HG03558 (cell line): ENCODE measurements around the gene NABP2.
A peak's percentile ranks its signal among the peaks of the same experiment; 100 is the strongest.
"Not testable (repeated sequence)": the region's sequence is repeated elsewhere in the genome, so short reads cannot be mapped to it uniquely, and the experiment has no call there.

Source experiments
- ATAC-seq: cut with Tn5 transposase; IDR thresholded peaks from one replicate; pipeline ENCODE4 v1.9.1; 2021; ENCODE audit warnings: moderate number of reproducible peaks; ENCODE audit not compliant: unreplicated experiment; ENCODE audit errors: extremely low read depth

The NABP2 gene

DNA sequence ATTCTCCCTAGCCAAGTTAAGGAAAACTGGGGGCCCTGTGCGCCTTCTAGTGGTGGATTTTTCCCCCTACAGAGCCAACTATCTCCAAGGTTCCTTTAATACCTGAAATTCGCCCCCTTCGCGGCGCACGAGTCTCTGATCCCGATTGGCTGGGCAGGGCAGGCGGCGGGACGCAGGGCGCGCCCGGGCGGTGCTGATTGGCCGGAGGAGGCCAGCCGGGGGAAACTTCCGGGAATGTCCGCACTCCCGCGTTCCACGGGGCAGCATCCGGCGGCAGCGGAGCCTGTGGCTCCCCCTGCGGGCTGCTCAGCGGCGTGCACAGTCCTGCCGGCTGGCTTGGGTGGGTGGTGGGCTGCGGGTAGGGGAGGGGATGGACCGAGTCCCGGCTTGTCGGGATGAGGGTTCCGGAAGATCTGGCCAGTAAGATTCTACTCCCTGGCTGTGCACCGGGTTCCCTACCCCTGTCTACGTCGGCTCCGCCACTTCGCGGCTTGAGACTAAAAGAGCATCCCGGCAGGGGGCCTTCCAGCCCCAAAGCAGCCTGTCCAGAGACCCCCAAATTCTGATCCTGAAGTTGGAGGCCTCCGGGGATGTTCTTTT, at the start of gene NABP2:
NABP2 (plus strand) TSS at position 241 of the 600 bp plus-strand sequence. CDS start 515 bp downstream, outside the sequence.
- peak; percentile 53 for ATAC-seq

GRCh38 chr12:56178347-56178746, 45.8 kb upstream of the NABP2 start:
- ATAC-seq: no peak

GRCh38 chr12:56186957-56187356, 37.2 kb upstream of the NABP2 start:
- no peak for ATAC-seq

- ATAC-seq: no peak
Observed at GRCh38 chr12:56188131-56188777, 35.9 kb upstream of the NABP2 start.

DNA sequence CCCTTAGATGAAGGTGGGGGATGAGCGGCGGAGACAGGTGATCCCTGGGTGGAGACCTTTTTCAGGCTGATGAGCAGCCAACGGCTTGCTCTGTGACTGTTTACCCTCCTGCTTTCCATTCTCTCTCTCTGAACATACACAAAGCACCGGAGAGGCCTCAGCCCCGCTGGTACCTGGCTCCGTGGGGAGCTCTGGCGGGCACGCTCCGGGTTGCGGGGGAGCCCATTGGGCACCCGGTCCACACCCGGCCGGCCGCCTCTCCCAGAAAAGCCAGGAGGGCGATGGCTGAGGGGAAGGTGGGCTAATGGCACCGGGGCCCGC, 35.4 kb upstream of the NABP2 start:
- ATAC-seq: no peak

GRCh38 chr12:56189099-56189917, 34.8 kb upstream of the NABP2 start, which contains the start of gene SMARCC2:
SMARCC2 (minus strand) TSS chr12:56189483; CDS start chr12:56189461, 22 bp downstream.
- no peak for ATAC-seq

DNA sequence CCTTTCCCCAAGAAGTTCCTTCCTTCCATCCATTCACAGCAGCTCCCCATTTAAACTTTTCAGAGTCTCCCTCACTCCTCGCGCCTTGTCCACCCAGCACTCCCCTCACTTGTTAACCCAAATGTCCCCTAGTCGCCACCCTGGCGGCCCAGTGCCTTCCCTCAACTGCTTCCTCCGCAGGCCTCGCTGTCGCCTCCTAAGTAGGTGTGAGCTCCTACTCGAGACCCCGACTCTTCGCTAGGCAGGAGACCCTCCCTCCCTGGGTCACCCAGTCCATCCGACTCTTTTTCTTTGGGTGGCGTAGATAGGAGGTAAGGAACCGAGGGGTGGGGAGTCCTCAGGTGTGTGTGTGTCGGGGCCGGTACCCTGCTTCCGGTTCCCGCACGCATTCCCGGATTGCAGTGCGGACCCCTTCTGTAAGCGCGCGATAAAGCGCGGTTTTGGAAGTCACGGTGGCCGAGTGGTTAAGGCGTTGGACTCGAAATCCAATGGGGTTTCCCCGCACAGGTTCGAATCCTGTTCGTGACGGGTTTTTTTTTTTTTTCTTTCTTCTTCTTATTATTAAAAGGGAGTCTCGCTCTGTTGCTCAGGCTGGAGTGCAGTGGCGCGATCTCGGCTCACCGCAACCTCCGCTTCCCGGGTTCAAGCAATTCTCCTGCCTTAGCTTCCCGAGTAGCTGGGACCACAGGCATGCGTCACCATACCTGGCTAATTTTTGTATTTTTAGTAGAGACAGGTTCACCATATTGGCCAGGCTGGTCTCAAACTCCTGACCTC, 34.0 kb upstream of the NABP2 start:
- no peak for ATAC-seq

- no peak for ATAC-seq
Observed at GRCh38 chr12:56190695-56191155, 33.4 kb upstream of the NABP2 start.

DNA sequence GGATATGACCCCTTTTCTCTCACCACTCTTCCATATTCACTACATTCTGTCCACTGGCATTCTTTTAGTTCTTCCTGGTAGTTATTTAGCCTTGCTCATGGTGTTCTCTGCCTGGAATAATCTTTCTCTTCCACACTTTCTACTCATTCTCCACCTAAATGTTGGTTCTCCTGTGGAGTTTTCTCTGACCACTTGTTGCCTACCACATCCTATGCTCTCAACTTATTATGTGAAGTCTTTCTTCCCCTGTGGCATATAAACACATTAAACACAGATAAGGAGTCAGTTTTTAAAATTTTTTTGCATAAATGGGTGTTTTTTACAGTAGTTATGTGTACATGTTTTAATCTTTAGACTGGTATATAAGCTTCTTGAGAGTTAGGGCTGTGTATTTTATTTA, 31.6 kb upstream of the NABP2 start:
- no peak for ATAC-seq

DNA sequence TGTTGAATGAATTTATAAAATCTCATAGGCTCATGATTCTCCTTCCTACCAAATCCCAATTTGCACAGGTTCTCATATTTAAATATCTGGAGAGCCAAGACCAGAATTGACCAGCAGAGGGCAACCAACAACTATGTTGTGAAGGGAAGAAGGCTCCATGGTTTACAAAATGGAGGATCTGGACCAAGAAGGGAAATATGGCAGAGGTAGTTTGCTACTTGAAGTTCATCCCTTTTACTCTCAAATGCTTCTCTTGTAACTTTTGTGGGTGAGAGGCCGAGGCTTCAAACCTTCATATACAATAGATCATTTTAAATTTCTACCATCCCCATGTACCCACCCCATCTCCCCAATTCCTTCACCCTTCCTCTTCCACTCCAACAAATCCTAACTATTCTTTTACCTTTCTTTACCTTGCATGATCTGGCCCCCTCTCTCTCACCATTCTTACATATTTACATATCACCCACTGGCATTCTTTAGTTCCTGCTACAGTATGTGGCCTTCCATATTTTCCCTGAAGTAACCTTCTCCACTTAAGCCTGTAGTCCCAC, 31.0 kb upstream of the NABP2 start:
- no peak for ATAC-seq

DNA sequence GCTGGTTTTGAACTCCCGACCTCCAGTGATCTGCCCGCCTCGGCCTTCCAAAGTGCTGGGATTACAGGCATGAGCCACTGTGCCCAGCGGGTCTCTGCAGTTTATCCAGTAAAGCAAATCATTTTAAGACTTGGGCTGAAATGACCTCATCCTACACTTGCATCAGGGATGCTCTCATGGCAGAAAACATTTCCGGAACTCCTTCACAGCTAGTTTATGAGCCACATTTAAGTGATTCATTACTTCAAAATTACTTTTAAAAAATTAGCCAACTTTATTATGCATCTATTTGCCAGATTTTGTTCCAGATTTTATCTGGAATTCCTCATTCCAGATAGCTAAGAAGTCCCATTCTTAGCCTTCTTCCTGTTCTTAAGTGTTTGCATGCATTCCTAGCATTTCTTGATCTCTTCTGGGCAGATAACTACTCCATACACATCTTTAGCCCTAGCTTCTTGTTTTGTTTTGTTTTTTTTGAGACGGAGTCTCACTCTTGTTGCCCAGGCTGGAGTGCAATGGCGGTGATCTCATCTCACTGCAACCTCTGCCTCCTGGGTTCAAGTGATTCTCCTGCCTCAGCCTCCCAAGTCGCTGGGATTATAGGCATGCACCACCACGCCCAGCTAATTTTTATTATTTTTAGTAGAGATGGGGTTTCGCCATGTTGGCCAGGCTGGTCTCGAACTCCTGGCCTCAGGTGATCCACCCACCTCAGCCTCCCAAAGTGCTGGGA, 27.2 kb upstream of the NABP2 start:
- not testable (repeated sequence) for ATAC-seq

GRCh38 chr12:56197921-56198635, 26.1 kb upstream of the NABP2 start:
- ATAC-seq: no peak

DNA sequence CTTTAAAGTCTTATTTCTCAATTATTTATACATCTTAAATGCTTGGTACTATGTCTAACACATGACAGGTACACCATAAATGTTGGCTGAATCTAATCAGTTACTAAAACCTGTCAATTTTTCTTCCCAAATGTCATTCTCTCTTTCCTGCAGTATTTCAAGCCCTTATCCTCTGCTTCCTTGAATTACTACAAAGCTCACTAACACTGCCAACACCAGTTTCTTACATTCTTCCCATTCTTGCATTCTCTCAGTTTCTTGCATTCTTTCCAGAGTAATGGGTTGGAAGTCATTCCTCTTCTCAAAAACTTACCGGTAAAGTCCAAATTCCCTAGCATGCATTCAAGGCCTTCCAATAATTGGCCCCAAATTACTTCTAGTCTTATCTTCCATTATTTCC, 25.3 kb upstream of the NABP2 start:
- ATAC-seq: no peak

DNA sequence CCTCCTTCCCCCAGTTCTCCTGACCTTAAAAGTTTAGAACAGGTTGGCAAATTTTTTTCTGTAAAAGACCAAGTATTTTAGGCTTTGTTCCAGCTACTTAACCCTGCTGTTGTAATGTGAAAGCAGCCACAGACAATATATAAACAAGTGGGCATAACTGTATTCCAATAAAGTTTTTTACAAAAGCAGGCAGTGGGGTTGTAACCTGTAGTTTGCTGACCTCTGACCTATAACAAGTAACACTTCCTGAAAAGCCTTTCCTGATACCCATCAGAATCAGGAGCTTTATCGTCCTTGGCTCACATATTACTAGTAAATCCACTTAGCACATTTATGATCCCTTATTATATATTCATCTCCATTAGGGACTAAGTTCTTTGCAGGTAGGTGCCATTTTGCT, 21.8 kb upstream of the NABP2 start:
- no peak for ATAC-seq

- ATAC-seq: no peak
Observed at GRCh38 chr12:56202838-56203237, 21.3 kb upstream of the NABP2 start.

GRCh38 chr12:56204275-56204674, 19.9 kb upstream of the NABP2 start:
- ATAC-seq: no peak

GRCh38 chr12:56205445-56205844, 18.7 kb upstream of the NABP2 start:
- ATAC-seq: no peak

- no peak for ATAC-seq
Observed at GRCh38 chr12:56206452-56207166, 17.5 kb upstream of the NABP2 start.
